GM18498 (cell line): ENCODE data around the gene DHRS12.
"Not testable (repeated sequence)": the region's sequence is repeated elsewhere in the genome, so short reads cannot be mapped to it uniquely, and the experiment has no call there.

ENCODE experiments used
- ATAC-seq: cut with Tn5 transposase; IDR thresholded peaks from one replicate; pipeline ENCODE4 v1.9.1; 2021; ENCODE audit warnings: mild to moderate bottlenecking, moderate library complexity; ENCODE audit not compliant: unreplicated experiment

DHRS12 gene

GRCh38 chr13:51828730-51829567, 25.0 kb upstream of the DHRS12 start:
- ATAC-seq: no peak

GRCh38 chr13:51827254-51827653, 23.3 kb upstream of the DHRS12 start:
- ATAC-seq: no peak

DNA sequence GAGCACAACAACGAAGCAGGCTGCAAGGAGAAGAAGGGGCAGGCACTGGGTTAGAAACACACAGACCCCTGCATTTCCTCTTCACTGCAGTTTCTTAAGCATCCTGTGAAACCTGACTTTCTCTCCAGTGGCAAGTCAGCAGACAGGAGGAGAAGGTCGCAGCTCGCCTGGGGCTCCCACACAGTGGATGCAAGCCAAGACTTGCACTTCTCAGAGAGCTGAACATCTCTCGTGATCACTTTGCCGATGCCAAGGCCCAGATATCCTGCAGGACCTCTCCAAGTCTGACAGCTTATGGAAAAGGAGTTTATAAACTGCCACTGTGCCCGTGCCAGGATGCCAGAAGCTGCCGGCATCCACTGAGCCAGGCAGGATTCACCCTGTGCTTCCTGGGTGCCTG, 22.6 kb upstream of the DHRS12 start:
- ATAC-seq: no peak

DNA sequence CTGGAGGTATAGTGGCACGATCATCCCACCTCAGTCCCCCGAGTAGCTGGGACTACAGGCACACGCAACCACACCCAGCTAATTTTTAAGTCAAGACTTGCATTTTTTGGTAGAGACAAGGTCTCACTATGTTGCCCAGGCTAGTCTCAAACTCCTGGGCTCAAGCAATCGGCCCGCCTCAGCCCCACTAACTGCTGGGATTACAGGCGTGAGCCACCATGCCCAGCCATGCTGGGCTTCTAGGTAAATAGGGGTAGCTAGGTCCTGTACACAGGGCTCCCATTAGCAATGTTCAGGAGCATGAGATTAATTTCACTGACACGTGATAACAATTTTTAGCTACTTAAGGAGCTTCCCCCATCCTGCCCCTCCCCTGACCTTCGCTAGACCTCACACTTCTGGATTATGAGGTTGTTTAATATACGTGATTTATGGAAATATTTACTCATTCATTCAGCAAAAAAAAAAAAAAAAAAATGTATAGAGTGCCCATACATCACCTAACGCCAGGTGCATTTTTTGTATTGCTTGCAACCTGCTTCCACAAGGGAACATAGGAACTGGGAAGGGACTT, 21.8 kb upstream of the DHRS12 start:
- no peak for ATAC-seq

DNA sequence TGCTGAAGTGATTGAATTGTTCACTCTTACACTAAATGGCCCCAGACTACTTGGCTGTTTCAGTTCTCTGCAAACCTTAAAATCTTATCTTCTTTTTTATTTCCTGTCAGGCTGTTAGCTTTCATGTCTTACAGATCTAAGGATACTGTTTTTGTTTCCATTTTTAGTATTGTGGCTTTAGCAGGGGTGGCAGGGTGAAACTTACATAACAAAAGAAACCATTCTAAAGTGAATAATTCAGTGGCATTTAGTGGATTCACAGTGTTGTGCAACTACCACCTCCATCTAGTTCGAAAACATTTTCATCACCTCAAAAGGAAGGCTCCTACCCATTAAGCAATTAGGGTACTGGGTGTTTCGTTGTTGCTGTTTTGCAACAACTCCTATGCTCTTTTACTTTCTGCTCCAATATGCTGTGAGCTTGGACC, 21.2 kb upstream of the DHRS12 start:
- ATAC-seq: peak; percentile 49

GRCh38 chr13:51824712-51825111, 20.7 kb upstream of the DHRS12 start:
- ATAC-seq: not testable (repeated sequence)

DNA sequence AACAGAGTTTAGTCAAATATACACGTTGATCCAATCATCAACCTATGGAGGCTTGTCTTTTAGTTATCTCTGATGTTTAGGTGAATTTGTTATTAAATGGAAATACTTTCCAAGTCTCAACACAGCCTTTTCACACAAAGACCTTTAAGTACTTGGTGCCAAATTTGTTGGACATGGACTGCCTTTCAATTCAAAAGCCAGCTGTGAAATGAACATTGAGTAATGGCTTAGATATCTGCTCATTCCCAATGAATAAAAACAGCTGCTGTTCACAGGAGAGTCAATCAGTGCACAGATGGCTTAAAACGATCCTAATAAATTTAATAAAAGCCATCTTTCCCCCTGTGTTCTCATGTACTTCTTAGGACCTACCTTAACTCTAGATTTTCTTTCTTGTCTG, 19.9 kb upstream of the DHRS12 start:
- ATAC-seq: no peak

DNA sequence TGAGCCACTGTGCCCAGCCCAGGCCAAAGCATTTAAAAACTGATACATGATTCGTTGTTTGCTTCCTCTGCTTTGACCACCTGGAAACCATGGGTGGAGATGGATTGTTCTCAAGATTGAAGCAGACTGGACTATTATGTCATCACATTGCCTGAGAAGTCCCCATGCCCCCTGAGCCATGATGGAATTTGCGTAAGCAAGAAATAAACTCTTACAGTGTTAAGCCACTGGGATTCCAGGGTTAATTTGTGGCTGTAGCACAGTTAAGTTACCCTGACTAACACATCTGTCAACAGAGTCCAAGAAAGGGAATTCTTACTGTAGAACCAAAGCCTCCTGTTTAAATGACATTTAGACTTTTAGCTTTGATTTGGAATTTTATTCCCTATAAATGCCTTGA, 19.4 kb upstream of the DHRS12 start:
- no peak for ATAC-seq

- no peak for ATAC-seq
These were observed 18.3 kb upstream of the DHRS12 start for GRCh38 chr13:51822106-51822815.

- no peak for ATAC-seq
These were observed 17.6 kb upstream of the DHRS12 start for GRCh38 chr13:51821606-51822005.

GRCh38 chr13:51820016-51820597, 16.1 kb upstream of the DHRS12 start:
- no peak for ATAC-seq

DNA sequence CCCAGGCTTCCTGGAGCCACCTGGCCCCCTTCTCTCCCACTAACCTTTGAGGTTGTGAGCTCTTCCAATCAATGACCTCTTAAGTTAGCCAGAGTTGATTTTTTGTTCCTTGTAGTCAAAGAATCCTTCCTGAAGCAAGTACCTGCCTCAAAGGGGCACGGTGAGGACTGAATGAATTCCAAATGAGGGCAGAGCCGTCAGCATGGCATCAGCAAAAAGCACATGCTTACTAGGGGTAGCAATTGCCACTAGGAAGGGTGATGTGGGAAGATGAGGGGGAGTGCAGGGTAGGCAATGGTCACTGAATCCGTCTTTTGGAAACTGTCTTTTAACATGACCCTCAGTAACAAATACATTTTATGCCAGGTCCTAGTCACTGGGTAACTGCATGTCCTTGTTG, 15.6 kb upstream of the DHRS12 start:
- no peak for ATAC-seq

DNA sequence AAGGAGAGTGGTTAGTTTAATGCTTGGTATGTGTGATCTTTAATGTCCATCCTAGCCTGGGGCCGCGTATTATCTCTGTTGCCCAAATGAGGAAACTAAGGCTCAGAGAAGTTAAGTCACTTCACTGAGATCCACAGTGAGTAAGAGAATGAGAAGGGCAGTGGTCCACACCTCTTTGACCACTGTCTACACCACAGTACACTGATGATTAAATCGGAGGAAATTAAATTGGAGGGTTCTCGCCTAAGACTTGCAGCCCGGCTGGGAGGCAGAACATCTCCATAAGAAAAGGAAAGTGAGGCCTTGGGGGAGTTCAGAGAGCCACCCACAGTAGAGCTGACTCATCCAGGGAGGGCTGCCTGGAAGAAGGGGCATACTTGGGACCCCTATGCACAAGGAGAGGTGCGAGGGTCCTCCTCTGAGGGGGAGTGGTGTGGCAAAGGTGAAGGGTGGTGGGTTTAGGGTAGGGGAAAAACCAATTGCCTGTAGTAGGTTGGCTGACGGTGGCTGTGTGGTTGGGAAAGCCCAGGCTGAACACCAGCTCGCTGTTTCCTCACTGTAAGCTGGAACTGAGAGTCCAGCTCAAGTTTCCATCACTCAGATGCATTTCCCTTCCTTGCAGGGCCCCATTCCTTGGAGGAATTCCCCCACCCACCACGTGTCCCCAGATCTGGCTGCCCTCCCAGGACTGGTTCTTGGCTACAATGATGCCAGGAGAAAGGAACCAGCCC, 15.0 kb upstream of the DHRS12 start:
- peak; percentile 37 for ATAC-seq

DNA sequence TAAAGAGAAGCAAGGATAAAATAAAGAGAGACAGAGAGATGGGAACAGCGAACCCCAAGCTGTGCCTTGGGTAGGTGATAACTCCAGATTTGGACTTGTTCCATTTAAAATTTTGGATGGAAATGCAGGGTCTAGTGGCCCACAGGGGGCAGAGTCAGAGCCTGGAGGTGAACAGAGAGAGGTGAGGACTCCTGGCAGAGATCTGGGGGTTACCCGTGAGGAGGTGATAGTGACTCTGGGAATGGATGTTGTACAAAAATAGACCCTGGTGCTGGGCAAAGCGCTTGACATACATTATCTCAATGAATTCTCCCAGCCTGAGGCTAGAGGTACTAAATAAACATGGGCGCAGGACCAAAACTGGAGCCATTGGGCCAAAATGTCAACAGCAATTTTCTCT, 14.3 kb upstream of the DHRS12 start:
- ATAC-seq: no peak

GRCh38 chr13:51817717-51818116, 13.8 kb upstream of the DHRS12 start:
- ATAC-seq: no peak

DNA sequence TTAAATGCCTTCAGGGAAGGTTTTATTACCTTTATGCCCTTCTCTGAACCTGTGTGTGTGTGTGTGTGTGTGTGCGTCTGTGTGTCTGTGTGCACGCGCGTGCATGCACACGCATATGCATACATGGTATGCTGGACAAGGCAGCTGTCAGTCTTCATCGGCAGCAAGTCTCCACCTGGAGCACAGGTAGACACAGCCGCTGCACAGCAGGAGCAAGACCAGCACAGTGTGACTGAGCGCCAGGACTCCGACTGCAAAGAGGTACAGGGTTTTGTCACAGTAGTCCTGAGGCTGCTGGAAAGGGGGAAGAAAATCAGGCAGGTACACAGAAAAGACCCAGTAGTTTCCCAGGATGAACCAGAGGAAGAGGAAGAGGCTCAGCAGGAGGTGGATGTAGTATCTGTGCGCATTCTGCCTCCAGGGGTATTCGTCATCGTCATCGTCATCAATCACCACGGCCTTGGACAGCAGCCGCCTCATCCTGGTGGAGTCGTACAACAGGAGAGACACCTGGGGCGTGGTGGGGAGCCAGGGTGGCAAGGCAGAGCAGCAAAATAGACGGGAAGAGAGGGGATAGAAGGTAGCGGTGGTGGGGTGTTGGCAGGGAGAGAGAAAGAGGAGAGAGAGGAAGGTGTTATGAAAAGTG, 12.8 kb upstream of the DHRS12 start:
- ATAC-seq: no peak

GRCh38 chr13:51815848-51816247, 11.9 kb upstream of the DHRS12 start:
- ATAC-seq: no peak

DNA sequence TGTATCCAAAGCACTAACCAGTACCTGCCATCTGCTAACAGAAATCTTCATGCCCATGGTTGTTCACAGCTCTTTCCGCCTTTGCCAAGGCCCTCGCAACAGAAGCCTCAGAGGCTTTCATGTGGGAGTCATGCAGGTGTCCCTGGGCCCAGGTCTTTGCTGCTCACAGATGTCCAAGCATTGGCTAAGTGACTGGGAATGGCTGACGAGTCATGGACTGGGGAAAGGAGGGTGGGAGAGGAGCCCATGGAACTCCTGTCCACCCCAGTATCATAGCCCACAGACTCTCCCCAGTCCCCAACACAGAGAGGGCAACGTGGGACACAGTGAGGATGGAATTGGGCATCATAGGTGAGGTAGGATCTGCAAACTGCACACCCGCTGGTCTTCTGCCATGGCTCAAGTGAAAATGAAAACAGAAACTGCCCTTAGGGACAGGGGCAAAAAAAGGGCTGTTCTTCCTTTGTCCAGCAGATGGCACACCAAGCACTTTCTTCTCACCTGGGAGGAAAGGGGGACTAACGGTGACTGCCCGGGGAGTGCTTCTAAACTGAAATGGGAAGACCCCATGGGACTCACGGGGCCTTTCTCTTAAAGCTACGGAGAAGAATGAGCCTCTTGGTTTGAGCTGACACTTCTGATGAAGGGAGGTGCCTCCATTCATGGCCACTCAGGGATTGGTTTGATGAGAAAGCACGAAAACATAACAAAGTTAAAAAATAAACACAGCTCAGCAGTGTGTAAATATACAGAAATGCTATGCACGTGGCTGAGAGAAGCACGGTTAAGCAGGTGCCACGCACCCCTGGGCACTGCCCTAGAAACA, 11.1 kb upstream of the DHRS12 start:
- ATAC-seq: peak; percentile 75

GRCh38 chr13:51814071-51814470, 10.1 kb upstream of the DHRS12 start:
- no peak for ATAC-seq
